Hypothalamus (tissue), 51 donors: ENCODE results near the gene PIEZO1.

Experiments
- DNase-seq, 51 donors: peaks; one replicate each; lab custom pipeline; 2025; lab: John Stamatoyannopoulos, UW

PIEZO1 gene

GRCh38 chr16:88723507-88723887, 61.5 kb downstream of the PIEZO1 start:
- DNase-seq = no peak

GRCh38 chr16:88722784-88723506, 62.1 kb downstream of the PIEZO1 start:
- DNase-seq = no peak

- DNase-seq = no peak
These were observed 62.9 kb downstream of the PIEZO1 start for GRCh38 chr16:88721815-88722755.

GRCh38 chr16:88721236-88721635, 63.8 kb downstream of the PIEZO1 start:
- DNase-seq = no peak

- DNase-seq = no peak
These were observed 64.5 kb downstream of the PIEZO1 start for GRCh38 chr16:88720396-88720970.

GRCh38 chr16:88719933-88720296, 65.1 kb downstream of the PIEZO1 start:
- DNase-seq = no peak

- DNase-seq = peak in 50 of 51 donors; percentile 17 to 95 (median 79)
These were observed 65.6 kb downstream of the PIEZO1 start for GRCh38 chr16:88719267-88719932.

GRCh38 chr16:88718178-88718577, 66.8 kb downstream of the PIEZO1 start:
- no peak for DNase-seq

- DNase-seq = no peak
These were observed 68.4 kb downstream of the PIEZO1 start for GRCh38 chr16:88716601-88717001.

GRCh38 chr16:88716201-88716600, 68.8 kb downstream of the PIEZO1 start:
- no peak for DNase-seq

GRCh38 chr16:88715312-88716190, 69.5 kb downstream of the PIEZO1 start:
- DNase-seq = no peak

- DNase-seq = no peak
These were observed 70.4 kb downstream of the PIEZO1 start for GRCh38 chr16:88714420-88715302.

- no peak for DNase-seq
These were observed 71.2 kb downstream of the PIEZO1 start for GRCh38 chr16:88713568-88714419.

GRCh38 chr16:88713054-88713453, 72.0 kb downstream of the PIEZO1 start:
- no peak for DNase-seq

- DNase-seq = no peak
These were observed 72.5 kb downstream of the PIEZO1 start for GRCh38 chr16:88712362-88712979.

- DNase-seq = no peak
These were observed 73.2 kb downstream of the PIEZO1 start for GRCh38 chr16:88711750-88712340.

- no peak for DNase-seq
These were observed 74.5 kb downstream of the PIEZO1 start for GRCh38 chr16:88710556-88710955.
